NB4 (cell line): Measurements from ENCODE around the gene KIRREL3.

Experiments
- DNase-seq: peaks from one replicate; pipeline ENCODE4 v3.0.0; 2010; ENCODE audit warnings: low read depth
- H3K4me3 ChIP-seq: one replicate; pipeline ENCODE4 v1.5.1; 2011; ENCODE audit warnings: mild to moderate bottlenecking, low read depth, low read length, moderate library complexity
- CTCF ChIP-seq: IDR thresholded peaks from one replicate; pipeline ENCODE4 v1.5.1; 2012; ENCODE audit warnings: low read depth, low read length
- MAX ChIP-seq: IDR thresholded peaks from 2 replicates; pipeline ENCODE4 v1.6.1; 2011; ENCODE audit warnings: low read depth, low read length
- MYC ChIP-seq: IDR thresholded peaks from 2 replicates; pipeline ENCODE4 v1.6.1; 2011; ENCODE audit warnings: low read depth, low read length
- POLR2A ChIP-seq: IDR thresholded peaks from 2 replicates; pipeline ENCODE4 v1.6.1; 2011; ENCODE audit warnings: mild to moderate bottlenecking; ENCODE audit not compliant: insufficient read length; ENCODE audit errors: extremely low read depth

Gene KIRREL3

GRCh38 chr11:126573325-126573978 lies 427.1 kb downstream of the KIRREL3 start:
- peak; percentile 44 for TF ChIP-seq CTCF
- no peak for TF ChIP-seq MAX
- no peak for TF ChIP-seq POLR2A
- peak; percentile 21 for DNase-seq
- no peak overlapping the region for H3K4me3 ChIP-seq

GRCh38 chr11:126570489-126570888 lies 430.1 kb downstream of the KIRREL3 start:
- no peak for DNase-seq
- no peak for TF ChIP-seq MYC
- no peak overlapping the region for H3K4me3 ChIP-seq

- DNase-seq: no peak
- TF ChIP-seq CTCF (no peak), POLR2A (no peak), MYC (no peak), MAX (no peak)
- H3K4me3 ChIP-seq: no peak overlapping the region
Observed at GRCh38 chr11:126567419-126567818, 433.2 kb downstream of the KIRREL3 start.

GRCh38 chr11:126564566-126564965 lies 436.0 kb downstream of the KIRREL3 start:
- no peak for TF ChIP-seq CTCF
- no peak for DNase-seq
- no peak overlapping the region for H3K4me3 ChIP-seq

GRCh38 chr11:126561327-126561893 lies 439.2 kb downstream of the KIRREL3 start:
- no peak for TF ChIP-seq CTCF
- TF ChIP-seq MAX: peak; percentile 75
- 0 out of 2 replicates have a peak, but pooled peaks have one; percentile 28 for TF ChIP-seq MYC
- peak; percentile 70 for DNase-seq
- H3K4me3 ChIP-seq: no peak overlapping the region

- TF ChIP-seq POLR2A (no peak), CTCF (no peak)
- no peak for DNase-seq
- no peak overlapping the region for H3K4me3 ChIP-seq
Observed at GRCh38 chr11:126560221-126560620, 440.3 kb downstream of the KIRREL3 start.
